ENCODE measurements around the gene MGA. TPM values are rescaled to one million over a fixed set of nuclear protein-coding genes. Genes with fewer than 3 reads are reported as not detected.

The MGA gene
- total RNA-seq, 4 donors from 2014 or later: 53.1 to 107 (median 67.6) TPM

DNA sequence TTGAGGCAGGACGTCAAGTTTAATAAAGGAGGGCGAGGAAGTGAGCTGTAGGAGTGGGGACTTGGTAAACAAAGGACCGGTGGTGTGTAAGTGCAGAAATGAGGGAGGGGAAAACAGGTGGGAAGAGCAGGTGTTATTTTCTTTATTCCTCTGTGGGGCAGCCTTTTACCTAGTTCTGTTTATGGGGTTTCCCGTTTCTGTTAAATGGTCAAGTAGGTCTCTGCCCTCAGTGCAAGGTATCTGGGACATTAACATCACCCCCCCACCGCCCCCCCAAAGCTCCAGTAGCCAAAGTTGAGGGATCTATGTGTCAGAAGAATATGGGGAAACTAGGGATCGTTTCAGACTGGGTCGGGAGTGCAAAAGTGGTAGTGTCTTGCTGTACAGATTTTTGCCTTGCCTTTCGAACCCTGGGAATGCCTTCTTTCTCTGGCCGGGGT lies 893 bp downstream of the MGA start:
- Histone ChIP-seq H3K27ac (peak overlapping the region in 2 of 3 donors; percentile 49 to 87), H3K4me1 (peaks cover 16 to 28% of the 10 kb centered on the region in 2 donors), H3K36me3 (no peaks in the 10 kb centered on the region), H3K9me3 (no peaks in the 10 kb centered on the region), H3K27me3 (no peaks in the 10 kb centered on the region), H3K4me3 (replicated peaks in 1 of 3) (peak overlapping the region; percentile 16 to 49 (median 25))
- intact Hi-C loops (cut with DNase I): no loop called here
- DNase-seq: no peak
- no peak for TF ChIP-seq POLR2A (IDR thresholded peaks at IDR 0.05)
- TF ChIP-seq, protein P1, sequence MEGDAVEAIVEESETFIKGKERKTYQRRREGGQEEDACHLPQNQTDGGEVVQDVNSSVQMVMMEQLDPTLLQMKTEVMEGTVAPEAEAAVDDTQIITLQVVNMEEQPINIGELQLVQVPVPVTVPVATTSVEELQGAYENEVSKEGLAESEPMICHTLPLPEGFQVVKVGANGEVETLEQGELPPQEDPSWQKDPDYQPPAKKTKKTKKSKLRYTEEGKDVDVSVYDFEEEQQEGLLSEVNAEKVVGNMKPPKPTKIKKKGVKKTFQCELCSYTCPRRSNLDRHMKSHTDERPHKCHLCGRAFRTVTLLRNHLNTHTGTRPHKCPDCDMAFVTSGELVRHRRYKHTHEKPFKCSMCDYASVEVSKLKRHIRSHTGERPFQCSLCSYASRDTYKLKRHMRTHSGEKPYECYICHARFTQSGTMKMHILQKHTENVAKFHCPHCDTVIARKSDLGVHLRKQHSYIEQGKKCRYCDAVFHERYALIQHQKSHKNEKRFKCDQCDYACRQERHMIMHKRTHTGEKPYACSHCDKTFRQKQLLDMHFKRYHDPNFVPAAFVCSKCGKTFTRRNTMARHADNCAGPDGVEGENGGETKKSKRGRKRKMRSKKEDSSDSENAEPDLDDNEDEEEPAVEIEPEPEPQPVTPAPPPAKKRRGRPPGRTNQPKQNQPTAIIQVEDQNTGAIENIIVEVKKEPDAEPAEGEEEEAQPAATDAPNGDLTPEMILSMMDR (IDR thresholded peaks at IDR 0.05): no peak
- WGBS, 2 donors: 2 to 6% methylated on average over 9 of the region's 9 CpGs

DNA sequence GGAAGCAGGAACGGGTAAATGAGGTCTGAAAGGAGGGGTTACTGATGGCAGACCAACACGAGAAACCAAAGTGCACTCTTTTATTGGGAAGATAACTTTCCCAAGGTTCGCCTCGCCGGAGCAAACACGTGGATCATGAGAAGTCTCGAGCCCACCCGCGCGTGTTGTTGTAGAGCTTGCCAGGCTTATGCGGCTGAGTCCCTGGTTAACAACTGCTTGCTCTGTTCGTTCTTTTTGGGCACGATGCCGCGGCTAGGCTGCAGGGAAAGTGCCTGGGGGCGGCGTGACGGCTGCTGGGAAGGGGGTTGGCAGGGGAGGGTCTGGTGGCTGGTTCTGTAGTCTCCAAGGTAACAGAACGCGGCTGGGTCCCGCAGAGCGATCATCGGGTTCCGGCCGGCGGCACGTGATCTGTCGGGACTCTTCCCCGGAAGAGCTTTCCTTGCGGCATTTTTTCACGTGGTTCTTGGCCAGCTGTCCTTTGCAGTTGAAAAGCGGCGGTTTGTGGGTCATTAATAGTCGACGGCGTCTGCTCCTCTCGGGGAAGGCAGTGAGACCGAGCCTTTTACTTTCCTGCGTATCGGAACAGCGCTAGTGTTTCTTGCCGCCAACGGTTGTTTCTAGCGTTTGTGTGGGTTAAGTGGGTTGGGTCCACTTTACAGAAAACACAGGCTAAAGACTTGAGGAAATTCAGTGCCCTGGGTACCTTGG lies 1.5 kb downstream of the MGA start:
- WGBS, 2 donors: 0 to 1% methylated on average over 22 to 44 of the region's 44 CpGs
- intact Hi-C loops (cut with DNase I): no loop called here

DNA sequence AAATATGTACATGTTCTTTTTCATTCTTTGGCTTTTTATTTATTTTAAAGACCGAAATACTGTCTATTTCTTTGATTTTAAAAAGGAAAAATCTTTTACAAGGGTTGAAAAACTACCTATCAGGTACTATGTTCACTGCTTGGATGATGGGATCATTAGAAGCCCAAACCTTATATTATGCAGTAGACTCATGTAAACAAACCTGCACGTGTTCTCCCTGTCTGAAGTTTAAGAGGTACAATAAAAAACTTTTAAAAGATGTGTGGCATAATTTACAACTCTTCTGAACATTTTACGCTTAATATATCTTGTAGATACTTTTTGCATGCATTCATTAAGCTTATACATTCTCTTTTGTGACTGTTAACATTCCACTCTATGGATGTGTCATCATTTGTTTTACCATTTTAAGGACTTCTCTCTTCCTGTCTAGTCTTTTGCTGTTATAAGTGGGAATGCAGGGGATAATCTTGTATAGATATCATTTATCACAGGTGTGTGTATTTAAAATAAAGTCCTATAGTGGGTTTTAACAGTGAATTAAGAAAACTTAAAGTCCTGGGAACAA lies 6.2 kb downstream of the MGA start:
- 90 to 92% methylated on average over 3 of the region's 3 CpGs for WGBS, 2 donors
- H3K27me3 ChIP-seq: no peaks in the 10 kb centered on the region
- H3K9me3 ChIP-seq: no peaks in the 10 kb centered on the region
- H3K4me3 ChIP-seq (replicated peaks in 1 of 3): no peak overlapping the region
- no peaks in the 10 kb centered on the region for H3K36me3 ChIP-seq
- no peak for DNase-seq
- no peak for TF ChIP-seq POLR2A (IDR thresholded peaks at IDR 0.05)
- TF ChIP-seq, protein P1 (IDR thresholded peaks at IDR 0.05): no peak
- H3K4me1 ChIP-seq: peaks cover 12 to 13% of the 10 kb centered on the region in 2 donors
- H3K27ac ChIP-seq: no peak overlapping the region
- intact Hi-C loops (cut with DNase I): no loop called here

More for the DNA sequence above, 1.5 kb downstream of the MGA start:
- Histone ChIP-seq H3K9me3 (no peaks in the 10 kb centered on the region), H3K4me3 (replicated peaks in 1 of 3) (peak overlapping the region; percentile 16 to 49 (median 20)), H3K36me3 (no peaks in the 10 kb centered on the region), H3K27ac (peak overlapping the region in 2 of 3 donors; percentile 33 to 87), H3K4me1 (peaks cover 16 to 28% of the 10 kb centered on the region in 2 donors), H3K27me3 (no peaks in the 10 kb centered on the region)
- TF ChIP-seq, protein P1 (IDR thresholded peaks at IDR 0.05): no peak
- peak in 1 of 2 donors; percentile 34 for TF ChIP-seq POLR2A (IDR thresholded peaks at IDR 0.05)
- DNase-seq: peak; percentile 79 to 82

DNA sequence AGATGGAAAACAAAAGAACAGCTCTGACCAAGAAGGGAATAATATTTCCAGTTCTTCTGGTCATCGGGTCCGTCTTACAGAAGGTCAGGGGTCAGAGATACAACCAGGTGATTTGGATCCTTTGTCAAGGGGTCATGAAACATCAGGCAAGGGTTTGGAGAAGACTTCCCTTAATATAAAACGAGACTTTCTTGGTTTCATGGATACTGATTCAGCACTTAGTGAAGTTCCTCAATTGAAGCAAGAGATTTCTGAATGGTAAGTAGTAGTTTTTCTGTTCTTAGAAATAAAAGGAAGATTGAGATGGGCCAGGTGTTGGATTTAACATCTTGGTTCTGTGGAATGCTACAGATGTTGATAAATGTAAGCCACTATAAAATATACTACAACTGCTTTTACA lies 9.5 kb downstream of the MGA start:
- TF ChIP-seq, protein P1 (IDR thresholded peaks at IDR 0.05): no peak
- no peak for TF ChIP-seq POLR2A (IDR thresholded peaks at IDR 0.05)
- Histone ChIP-seq H3K4me1 (peaks cover 2 to 4% of the 10 kb centered on the region in 2 donors), H3K36me3 (no peaks in the 10 kb centered on the region), H3K27ac (no peak overlapping the region), H3K27me3 (no peaks in the 10 kb centered on the region), H3K4me3 (replicated peaks in 1 of 3) (no peak overlapping the region), H3K9me3 (no peaks in the 10 kb centered on the region)
- DNase-seq: no peak
- whole genome bisulfite sequencing, 2 donors: 91 to 95% methylated on average over 3 of the region's 3 CpGs
- intact Hi-C loops (cut with DNase I): no loop called here
